VCaP (cell line): ENCODE measurements around the gene TMEM9.

ENCODE experiments used
- H3K27ac ChIP-seq: fragments of 450-650 bp; 2 replicates; pipeline ENCODE4 v1.5.1; 2017
- CTCF ChIP-seq: fragments of 450-650 bp; conservative IDR thresholded peaks from 2 replicates; pipeline ENCODE4 v1.5.1; 2017; ENCODE audit warnings: mild to moderate bottlenecking, moderate library complexity

Gene TMEM9

GRCh38 chr1:201131398-201131797 lies 22.9 kb downstream of the TMEM9 start:
- no peak for TF ChIP-seq CTCF
- H3K27ac ChIP-seq, result no peak overlapping the region

GRCh38 chr1:201128962-201129361 lies 25.3 kb downstream of the TMEM9 start:
- no peak overlapping the region for H3K27ac ChIP-seq
- no peak for TF ChIP-seq CTCF

DNA sequence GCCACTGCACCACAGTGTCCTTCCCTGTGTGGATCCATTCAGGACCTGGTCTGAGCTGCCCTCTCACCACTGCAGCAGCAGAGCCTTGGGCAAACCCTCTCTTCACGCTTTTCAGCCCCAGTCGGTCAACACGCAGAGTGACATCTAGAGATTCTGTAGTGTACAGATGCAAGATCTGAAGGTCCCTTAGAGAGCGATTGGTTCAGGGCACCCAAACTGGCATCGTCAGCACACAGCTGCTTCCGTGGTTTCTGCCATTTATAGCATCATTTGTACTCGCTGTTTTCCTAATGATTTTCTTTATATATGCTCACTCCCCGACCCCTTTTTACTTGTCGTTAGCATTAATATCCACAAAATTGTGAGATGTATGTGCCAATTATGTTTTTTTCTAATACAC lies 25.8 kb downstream of the TMEM9 start:
- TF ChIP-seq CTCF, result no peak
- H3K27ac ChIP-seq, result no peak overlapping the region

DNA sequence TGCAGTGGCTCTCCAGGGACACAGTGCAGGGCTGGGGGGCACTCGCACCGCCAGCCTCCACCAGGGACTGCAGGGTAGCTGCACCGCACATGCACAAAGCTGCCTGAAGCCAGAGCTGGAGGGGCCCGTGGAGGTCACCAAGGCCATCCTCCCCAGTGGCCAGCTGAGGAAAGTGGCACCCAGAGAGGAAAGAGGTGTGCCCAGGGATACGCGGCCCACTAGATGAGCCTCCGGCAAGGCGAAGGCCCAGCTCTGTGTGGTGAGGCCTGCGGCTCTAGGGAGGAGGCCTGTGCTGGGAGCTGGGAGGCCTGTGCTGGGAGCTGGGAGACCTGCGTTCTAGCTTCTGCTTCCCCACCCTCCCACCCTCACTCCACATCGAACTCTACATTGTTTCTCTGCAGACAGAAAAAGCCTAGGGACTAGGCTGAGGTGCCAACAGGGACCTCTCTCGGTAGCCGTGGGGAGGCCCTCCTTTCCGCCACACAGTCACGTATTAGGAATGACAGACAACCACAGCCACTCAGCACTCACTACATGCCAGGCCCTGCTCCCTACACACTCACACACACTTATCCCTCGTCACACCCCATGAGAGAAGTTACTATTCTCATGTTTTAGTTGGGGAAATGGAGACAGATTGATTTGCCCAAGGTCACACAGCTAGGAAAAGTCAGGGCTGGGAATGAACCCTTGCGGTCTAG lies 26.4 kb downstream of the TMEM9 start:
- no peak for TF ChIP-seq CTCF
- H3K27ac ChIP-seq, result no peak overlapping the region

GRCh38 chr1:201126832-201127754 lies 27.2 kb downstream of the TMEM9 start, which contains the start of gene ASCL5:
ASCL5 (minus strand) TSS chr1:201127184; CDS start chr1:201115372, 11,812 bp downstream.
- TF ChIP-seq CTCF, result no peak
- H3K27ac ChIP-seq, result no peak within 1 kb of the TSS

- no peak overlapping the region for H3K27ac ChIP-seq
- TF ChIP-seq CTCF, result no peak
Measured at GRCh38 chr1:201126463-201126831, 27.8 kb downstream of the TMEM9 start.

GRCh38 chr1:201125800-201126199 lies 28.5 kb downstream of the TMEM9 start:
- H3K27ac ChIP-seq, result no peak overlapping the region

More at GRCh38 chr1:201125800-201126199, 28.5 kb downstream of the TMEM9 start:
- no peak for TF ChIP-seq CTCF
